ENCODE results near the gene SNIP1.
"Not testable (repeated sequence)": the region's sequence is repeated elsewhere in the genome, so short reads cannot be mapped to it uniquely, and the experiment has no call there.

The SNIP1 gene, protein sequence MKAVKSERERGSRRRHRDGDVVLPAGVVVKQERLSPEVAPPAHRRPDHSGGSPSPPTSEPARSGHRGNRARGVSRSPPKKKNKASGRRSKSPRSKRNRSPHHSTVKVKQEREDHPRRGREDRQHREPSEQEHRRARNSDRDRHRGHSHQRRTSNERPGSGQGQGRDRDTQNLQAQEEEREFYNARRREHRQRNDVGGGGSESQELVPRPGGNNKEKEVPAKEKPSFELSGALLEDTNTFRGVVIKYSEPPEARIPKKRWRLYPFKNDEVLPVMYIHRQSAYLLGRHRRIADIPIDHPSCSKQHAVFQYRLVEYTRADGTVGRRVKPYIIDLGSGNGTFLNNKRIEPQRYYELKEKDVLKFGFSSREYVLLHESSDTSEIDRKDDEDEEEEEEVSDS

DNA sequence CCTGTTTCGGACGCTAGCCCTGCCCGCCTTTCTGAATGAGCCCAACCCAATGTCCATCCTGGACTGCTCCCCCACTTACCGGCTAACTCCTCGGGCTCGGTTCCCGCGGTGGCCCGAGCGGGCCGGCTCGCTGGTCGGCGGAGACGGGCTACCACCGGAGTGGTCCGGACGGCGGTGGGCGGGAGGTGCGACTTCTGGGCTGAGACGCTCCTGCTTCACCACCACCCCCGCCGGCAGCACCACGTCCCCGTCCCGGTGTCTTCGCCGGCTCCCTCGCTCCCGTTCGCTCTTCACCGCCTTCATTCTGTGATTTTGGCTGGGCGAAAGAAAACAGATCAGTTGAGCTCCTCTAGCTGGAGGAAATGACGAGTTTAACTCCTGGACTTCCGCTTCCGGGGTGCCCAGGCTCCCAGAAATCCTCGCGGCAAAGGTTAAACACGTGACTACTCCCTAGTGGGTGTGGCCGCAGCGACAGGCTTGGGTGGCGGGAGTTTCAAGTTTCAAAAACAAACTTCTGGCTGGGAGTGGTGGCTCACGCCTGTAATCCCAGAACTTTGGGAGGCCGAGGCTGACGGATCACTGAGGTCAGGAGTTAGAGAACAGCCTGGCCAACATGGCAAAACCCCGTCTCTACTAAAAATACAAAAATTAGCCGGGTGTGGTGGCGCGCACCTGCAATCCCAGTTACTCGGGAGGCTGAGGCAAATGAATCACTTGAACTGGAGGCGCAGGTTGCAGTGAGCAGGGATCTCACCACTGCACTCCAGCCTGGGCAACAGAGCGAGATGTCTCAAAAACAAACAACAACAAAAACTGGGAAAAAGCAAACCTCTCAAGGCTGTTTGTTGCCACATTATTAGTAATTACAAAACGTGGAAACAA is at the start of gene SNIP1:
TSS of gene SNIP1 (minus strand) at position 367 of the 882 bp plus-strand sequence. CDS start at position 303, 64 bp downstream.
- DNase-seq, result peak; percentile 90

DNA sequence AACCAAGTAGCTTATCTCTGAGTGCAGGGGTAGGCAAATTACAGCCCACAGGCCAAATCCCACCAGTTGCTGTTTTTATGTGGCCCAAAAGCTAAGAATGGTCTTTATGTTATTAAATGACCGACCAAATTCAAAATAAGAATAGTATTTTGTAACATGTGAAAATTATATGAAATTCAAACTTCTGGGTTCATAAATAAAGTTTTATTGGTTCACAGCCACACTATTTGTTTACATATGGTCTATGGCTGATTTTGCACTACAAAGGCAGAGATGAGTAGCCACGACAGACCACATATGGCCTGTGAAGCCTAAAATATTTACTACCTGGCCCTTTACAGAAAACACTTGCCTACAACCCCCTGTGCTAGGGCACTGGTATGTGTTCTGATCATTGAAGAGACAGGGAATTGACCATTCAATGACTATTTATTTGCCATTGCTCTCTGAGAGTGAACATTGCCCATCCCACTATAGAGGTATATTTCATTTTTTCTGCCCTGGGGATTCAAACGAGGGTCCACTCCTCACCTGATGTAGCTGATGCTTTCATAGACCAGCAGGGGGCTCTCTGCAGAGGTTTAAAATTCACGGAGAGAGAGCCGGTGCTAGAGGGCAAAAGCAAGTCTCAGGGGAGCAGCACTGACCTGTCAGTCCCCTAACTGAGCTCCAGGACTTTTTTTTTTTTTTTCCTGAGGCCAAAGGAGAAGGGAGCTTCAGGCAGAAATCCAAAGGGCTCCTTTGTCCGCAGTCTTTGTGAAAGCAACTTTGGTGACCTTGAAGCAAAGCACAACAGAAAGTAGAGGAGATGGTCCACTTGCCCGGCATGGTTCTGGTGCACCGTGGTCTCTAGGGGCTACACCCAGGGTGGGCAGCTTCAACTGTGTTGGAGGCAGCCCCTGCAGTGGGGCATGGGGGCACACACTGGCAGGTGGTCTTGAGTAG is 48.9 kb upstream of the SNIP1 start:
- DNase-seq, result peak; percentile 28

DNA sequence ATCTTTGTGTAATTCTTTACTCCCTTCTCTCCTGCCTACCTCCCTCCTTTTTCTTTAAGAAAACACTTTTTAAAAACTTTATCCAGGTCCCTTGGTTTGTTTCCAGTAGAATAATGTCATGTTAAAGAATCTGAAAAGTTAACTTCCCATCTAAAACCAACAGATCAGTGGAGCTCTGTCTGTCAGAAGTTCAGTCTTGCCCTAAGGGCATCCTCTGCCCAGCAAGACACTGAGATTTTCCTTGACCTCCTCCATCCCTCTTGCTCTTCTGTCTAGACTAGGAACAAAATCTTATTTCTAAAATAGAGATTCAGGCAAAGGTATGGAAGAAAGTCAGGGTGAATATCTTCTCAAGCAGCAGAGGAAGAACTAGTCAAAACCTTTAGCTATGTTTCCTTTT is 47.3 kb upstream of the SNIP1 start:
- DNase-seq, result no peak

DNA sequence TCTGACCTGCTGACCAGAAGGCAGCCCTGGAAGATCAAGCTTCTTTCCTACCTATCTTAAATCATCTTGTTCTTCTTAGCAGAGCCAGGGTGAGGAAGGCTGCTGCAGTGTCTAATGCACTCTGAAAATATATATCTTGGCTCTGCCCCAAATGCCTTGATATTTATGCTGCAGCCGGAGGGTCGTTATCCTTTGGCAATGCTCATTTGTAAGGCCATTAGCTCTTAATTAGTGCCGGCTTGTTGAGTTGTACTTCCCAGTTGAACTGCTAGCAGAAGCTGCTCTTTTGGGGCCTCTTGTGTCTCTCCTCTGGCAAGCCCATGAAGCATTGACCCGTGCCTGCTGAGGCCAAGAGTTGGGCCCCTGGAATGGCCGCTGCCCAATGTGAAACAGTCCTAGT is 45.8 kb upstream of the SNIP1 start:
- DNase-seq, result no peak

DNA sequence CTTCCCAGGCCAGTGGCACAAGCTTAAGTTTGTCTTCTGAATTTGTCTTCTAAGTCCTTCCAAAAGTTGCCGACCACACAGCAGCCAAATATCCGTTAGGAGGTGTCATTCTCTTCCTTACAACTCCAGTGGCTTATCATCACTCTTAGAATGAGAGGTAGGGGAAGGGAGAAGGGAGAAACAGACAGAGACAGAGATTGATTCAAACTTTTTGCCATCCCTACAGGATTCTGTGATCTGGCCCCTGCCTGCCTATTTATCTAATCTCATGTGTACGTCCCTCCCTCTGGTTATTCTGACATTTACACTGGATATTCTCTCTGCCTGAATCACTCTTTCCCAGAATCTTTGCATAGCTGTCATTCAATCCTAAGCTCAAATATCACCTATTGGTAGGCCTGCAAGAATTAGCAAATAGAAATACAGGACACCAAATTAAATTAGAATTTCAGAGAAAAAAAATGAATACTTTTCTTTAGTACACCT is 42.1 kb upstream of the SNIP1 start:
- no peak for DNase-seq

DNA sequence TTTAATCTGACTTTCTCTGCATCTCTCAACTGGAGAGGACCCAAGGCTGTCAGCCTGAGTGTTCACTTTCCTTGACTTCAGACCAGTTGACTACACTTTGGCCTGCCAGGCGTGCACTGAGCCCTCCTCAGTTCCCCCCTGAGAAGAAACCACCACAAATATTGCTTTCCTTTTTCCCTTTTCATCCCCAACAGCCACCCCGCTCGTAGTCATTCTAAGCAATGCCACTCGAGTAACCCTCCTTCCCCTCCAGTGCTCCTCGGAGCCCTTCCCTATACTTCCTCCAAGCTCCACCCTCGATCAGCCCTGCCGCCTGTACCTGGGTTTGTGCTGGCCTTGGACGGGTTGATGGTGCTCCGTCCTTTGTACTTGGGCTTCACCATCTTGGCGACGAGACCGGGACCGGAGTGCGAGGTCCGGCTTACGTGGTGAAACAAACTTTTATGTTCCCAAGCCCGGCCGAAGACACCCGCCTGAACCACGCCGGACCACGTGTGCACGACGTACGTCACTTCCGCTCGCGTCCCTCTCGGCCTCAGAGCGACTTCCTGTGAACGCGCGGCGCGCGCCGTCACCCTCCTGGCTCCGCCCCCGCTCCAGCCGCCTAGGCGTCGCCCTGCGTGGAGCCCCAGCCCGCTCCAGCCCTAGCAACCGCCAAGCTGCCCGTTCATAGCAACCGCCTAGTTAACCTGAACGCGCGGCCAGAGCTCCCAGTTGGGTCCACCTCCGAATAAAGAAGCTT is 41.5 kb upstream of the SNIP1 start, which contains the start of gene GNL2:
TSS of gene GNL2 (minus strand) at position 498 of the 742 bp plus-strand sequence. CDS start at position 383, 115 bp downstream.
- DNase-seq, result peak; percentile 95

DNA sequence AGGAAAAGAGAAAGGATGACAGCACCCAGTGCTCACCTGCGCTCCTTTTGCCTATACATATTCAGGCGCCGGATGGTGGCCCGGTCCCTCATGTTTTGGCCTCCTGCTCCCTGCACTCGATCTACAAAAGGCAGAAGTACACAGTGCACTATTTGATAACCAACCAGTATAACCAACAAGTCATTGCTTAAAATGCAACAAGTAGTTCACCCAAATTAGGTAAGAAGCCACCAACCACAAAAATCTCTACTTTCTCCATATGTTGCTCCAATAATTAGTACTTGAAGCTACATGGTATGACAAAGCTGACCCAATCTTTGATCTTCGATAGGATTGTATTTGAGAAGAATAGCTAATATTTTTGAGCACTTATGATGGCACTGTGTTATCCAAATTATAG is 39.6 kb upstream of the SNIP1 start:
- DNase-seq, result no peak

DNA sequence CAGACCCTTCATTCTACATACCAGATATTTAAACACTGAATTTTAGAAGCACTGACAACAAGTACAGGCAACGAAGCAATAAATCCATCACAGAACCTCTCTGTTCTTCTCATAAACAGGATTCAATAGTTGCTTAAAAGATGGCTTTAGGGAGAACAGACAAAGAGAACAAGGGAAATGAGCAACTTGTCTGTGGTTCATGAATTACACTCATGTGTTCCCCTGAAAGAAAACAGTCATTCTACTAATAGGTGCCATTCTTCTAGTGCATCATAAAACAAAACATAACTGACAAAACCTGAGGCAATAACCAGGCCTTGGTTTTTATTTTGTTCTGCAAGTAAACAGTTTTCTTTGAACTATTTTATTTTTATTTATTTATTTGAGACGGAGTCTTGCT is 34.8 kb upstream of the SNIP1 start:
- DNase-seq, result no peak

DNA sequence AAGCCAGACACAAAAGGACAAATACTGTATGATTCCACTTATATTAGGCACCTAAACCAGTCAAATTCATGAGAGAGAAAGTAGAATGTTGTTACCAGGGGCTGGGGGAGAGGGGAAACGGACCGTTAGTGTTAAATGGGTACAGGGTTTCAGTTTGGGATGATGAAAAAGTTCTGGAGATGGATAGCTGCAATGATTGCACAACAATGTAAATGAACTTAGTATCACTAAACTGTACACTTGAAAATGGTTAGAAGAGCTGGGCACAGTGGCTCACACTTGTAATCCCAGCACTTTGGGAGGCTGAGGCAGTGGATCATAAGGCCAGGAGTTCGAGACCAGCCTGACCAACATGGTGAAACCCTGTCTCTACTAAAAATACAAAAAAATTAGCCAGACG is 30.5 kb upstream of the SNIP1 start:
- not testable (repeated sequence) for DNase-seq

DNA sequence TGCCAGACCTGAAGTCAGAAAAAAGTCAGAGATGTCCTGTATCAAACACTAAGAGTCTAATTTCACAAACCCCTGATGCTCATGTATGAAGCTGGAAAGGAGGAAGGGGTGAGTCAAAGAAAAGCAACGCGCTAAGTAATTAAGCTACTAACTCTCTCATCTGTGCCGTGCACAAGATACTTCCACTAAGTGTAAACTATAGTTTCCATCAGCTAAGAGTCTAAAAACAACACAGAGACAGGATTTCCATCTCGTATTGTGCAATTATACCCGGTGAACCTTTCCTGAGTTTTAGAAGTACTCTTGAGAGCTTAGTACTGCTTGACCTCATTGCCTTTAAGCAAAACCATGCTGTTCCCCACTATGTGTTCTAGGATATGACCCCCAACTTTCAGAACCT is 21.6 kb upstream of the SNIP1 start:
- no peak for DNase-seq

DNA sequence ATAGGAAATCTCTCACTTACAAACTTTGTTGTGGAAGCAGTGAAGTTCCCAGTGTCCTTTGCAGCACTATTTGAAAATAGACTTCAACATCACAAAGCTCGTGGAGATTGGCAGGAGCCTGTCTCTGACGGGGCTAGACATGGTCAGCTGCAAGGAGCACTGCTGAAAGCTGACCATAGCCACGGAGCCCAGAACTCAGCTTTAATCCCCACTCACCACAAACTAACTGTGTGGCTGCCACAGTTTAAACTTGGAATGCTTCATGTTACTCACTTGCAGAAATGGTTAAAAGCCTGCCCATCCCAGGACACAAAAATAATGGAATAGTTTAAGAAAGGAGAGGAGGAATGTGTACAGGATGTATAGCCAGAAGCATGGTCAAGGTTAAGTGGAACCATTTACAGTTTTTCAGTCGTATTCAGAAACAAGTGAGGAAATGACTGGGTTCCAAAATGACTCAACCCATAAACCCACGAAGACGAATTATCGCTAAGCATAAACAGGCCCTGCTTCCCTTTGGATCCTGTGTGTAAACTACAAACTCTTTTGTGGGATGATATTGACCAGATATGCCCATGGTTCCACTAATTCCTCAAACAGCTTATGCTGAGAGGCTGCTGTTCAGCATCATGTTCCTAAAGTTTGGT is 20.9 kb upstream of the SNIP1 start:
- no peak for DNase-seq

DNA sequence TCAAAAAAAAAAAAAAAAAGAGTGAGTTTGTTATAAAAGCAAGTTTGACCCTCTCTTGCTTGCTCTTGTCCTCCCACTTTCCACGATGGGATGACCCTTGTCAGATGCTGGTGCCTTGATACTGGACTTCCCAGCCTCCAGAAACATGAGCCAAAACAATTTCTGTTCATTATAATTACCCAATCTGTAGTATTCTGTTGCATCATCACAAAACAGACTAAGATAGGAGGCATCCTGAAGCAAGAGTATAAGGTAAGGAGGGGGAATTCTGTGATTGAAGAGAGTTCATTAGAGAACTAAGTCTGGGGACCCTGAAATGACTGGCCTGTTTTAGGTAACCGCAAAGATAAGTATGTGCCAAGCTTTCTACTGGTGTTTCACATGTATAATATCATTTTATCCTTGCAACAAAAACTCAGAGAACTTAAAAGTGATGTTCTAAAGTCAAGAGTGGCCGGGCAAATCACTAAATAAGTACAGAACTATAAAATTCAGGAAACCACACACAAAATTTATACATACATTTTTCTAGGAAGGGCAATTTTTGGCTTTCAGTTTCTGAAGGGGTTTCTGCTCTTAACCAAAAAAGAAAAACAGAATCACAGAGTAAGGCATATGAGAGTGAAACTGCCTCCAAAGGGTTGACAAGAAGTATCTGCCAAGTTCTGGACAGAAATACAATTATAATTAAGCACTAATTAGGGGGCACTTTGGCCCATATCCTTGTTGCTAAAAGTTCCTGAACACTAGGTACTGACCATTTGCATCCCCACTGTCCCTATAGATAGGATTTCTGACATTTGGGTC is 16.6 kb upstream of the SNIP1 start:
- DNase-seq, result no peak

DNA sequence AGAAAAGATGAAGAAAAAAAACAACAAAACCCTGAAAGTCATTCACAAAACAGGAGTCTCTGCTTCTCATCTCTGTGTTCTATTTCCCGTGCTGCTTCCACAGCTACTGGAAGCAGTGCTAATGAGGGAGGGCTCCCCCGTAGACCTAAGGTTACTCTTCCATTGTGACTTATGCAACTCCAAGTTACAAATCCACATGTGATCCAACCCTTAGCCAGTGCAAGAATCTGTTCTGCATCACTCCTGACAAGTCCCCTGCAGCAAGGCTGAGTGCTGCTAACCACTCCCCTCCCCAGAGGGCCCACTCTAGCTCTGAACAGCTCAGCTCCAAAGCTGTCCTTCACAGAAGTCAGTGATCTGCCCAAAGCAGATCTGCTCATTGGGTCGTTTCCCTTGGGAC is 12.9 kb upstream of the SNIP1 start:
- no peak for DNase-seq

DNA sequence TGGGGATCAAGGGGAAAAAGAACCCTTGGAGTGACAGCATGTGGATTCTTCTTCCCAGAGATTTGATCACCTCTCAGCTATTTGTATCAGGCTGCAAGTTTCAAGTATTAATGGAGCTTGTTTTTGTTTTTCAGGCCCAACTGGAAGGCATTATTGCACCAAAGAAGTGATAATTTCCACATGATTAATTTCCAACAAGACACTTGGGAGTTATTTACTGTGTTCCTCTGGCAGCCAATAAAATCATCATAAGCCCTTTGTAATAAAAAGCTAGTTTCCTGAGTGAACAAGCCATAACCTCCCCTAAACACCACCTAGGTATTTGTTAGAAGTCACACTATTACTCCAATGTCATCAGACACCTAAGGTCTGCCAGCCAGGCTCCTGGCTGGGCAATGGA is 10.8 kb upstream of the SNIP1 start:
- DNase-seq, result no peak

DNA sequence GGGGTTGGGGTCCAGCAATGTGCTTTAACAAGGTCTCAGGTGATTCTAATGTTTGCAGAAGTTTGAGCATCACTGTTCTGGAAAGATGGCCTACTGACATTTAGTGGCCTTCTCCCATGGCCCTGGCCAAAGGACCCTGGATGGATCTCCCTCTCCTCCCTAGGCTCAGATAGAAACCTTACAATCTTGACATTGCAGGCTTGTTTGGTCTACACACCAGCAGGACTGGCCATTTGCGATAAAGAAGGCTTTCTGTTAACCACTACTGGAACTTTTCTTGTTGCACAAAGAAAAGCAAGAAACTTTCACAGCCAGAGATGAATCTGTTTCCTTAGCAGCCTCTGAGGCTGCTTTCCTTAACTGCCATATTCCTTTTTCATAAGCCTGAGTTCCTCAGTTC is 8.9 kb upstream of the SNIP1 start:
- no peak for DNase-seq

DNA sequence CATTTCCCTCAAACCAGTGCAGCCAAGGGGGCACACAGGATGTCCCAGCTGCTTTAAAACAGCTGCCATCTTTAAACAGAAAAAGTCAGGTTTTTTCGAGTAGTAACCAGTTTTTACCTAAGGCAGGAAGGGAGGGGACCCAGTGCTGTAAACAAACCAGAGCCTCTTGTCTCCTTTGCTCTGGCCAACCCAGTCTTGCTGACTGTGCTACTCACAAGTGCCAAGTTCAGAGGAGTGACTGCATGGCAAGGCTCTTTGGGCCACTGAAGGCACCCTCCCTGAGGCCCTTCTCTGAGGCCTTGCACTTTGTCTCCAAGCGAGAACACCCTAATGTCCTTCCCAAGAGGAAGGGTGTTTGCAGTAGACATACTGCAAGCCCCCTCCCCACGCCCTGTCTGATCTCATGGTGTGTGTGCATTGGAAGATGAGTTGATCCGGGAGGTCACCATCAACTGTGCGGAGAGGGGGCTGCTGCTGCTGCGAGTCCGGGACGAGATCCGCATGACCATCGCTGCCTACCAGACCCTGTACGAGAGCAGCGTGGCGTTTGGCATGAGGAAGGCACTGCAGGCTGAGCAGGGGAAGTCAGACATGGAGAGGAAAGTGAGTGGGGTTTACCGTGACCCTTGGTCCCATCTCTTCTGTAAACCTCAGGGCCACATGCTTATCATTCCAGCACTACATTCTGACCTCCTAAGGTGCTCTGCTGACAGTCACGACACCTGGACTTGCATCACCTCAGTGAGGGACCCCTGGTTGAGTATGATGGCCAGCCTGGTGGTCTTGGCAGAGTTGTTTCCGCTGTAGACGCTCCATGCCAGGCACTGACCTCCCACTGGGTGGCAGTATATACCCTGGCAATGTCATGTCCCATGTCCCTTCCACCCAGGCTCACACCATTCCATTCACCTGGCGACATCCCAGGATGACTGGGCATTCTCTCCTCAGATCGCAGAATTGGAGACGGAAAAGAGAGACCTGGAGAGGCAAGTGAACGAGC is 7.3 kb upstream of the SNIP1 start:
- DNase-seq, result peak; percentile 6

DNA sequence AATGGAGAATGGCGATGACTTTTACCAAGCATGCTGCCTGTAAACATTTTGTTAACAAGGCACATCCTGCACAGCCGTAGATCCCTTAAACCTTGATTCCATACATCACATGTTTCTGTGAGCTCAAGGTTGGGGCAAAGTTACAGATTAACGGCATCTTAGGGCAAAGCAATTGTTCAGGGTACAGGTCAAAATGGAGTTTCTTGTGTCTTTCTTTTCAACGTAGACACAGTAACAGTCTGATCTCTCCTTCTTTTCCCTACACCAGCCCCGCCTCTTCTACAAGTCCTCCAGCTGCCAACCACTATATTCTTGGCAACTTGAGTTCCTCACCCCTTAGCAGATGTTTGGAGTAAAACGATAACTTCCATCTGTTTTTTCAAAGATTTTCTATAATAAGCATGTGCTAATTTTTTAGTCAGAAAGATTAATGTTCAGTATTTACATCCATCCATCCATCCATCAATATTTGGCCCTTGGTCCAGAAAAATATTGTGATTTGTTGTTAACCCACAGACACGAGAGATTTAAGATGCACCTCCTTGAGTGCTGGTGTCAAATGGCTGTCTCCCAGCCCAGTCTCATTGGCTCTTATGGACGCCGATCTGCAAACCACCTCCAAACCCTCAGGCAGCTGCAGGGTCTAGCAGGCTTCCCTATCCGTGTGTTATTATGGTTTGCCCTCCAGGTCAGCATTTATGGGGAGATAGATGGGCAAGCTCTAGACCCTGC is 6.5 kb upstream of the SNIP1 start:
- DNase-seq, result no peak

DNA sequence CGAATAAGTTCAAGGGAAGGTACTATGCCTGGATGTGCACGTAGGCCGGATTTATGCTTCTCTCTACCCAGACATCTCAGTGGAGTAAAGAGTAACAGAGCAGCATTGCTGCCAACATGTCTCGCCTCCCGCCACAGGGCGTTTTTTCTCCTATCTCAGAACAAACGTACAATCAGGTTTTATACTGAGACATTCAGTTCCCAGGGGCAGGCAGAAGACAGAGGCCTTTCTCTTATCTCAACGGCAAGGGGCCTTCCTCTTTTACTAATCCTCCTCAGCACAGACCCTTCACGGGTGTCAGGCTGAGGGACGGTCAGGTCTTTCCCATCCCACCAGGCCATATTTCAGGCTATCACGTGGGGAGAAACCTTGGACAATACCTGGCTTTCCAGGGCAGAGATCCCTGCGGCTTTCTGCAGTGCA is 5.9 kb upstream of the SNIP1 start:
- DNase-seq, result not testable (repeated sequence)
